Measurements from ENCODE around the gene HBD.
"Not testable (repeated sequence)": the region's sequence is repeated elsewhere in the genome, so short reads cannot be mapped to it uniquely, and the experiment has no call there.

The HBD gene

DNA sequence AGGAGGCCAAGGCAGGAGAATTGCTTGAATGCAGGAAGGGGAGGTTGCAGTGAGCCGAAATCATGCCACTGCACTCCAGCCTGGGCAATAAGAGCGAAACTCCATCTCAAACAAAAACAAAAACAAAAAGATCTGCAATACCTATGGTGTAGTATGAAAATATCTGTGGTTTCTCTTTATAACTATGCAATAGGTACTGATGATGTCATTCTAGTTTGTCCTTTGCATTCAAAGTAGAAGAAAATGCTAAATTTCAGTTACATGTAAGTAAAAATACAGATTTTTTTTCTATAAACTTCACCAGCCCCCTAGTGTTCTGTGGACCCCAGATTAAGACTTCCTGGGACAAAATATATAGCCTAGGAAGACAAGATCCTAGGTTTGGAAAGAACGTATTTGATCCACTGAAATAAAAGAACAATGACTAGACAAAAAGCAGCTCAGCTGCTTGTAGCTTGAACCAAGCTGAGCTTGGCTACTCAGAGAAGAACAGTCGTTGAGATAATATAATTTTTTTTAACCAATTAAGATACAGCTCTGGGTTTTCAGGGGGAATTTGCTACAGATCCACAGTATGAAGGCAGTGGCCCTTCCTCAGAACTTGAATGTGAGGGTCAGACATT lies 38.2 kb upstream of the HBD start:
- H3K9me3 ChIP-seq (replicated peaks; ENCODE audit: low read length) = no peaks in the 10 kb centered on the region
- no peak overlapping the region for H3K4me3 ChIP-seq (ENCODE audit: low read length)
- no peaks in the 10 kb centered on the region for H3K4me1 ChIP-seq (ENCODE audit: control insufficient read depth, insufficient read depth, low read length)
- H3K27me3 ChIP-seq (ENCODE audit: control insufficient read depth, insufficient read depth, low read length) = peaks cover 3% of the 10 kb centered on the region
- H3K4me2 ChIP-seq (ENCODE audit: low read length) = no peak overlapping the region
- H3K9ac ChIP-seq (ENCODE audit: low read depth, low read length) = no peak overlapping the region
- no peaks in the 10 kb centered on the region for H3K36me3 ChIP-seq (ENCODE audit: insufficient read depth, low read length)

- Histone ChIP-seq H3K4me3 (ENCODE audit: low read length) (no peak within 1 kb of the TSS), H3K36me3 (ENCODE audit: insufficient read depth, low read length) (no peaks in the 10 kb centered on the region), H3K9me3 (replicated peaks; ENCODE audit: low read length) (no peaks in the 10 kb centered on the region), H3K4me2 (ENCODE audit: low read length) (no peak within 1 kb of the TSS), H3K27me3 (ENCODE audit: control insufficient read depth, insufficient read depth, low read length) (peaks cover 3% of the 10 kb centered on the region), H3K4me1 (ENCODE audit: control insufficient read depth, insufficient read depth, low read length) (no peaks in the 10 kb centered on the region), H3K9ac (ENCODE audit: low read depth, low read length) (no peak within 1 kb of the TSS)
Observed at GRCh38 chr11:5269715-5270147, 35.4 kb upstream of the HBD start, which contains the start of gene HBE1. TSS of gene HBE1 (minus strand) at chr11:5269945. CDS start at chr11:5269890, 55 bp downstream.

DNA sequence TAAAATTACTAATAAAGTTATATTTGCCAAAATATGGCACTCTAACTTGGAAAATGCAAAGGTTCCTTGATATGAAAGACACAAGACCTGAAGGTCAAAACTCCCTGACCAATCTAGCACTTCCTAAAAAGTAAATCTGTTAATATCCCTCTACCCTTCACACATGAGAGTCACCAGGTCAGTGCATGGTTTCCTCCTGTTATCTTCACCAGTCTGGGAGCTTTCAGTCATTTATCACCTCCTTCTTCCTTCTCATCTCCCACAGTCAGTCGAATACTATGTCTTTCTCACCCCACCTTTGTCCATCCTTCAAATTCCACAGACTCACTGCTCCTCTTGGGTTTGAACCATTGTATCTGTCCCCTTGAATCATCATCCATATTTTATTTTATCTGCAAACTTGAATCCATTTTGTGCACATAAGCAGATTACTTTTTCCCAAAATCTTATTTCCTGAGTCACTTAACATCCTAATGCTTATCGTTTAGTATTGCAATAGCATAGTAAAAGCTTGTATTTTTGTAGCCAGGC lies 32.8 kb upstream of the HBD start:
- Histone ChIP-seq H3K4me3 (ENCODE audit: low read length) (no peak overlapping the region), H3K27me3 (ENCODE audit: control insufficient read depth, insufficient read depth, low read length) (peaks cover 5% of the 10 kb centered on the region), H3K9ac (ENCODE audit: low read depth, low read length) (no peak overlapping the region)

DNA sequence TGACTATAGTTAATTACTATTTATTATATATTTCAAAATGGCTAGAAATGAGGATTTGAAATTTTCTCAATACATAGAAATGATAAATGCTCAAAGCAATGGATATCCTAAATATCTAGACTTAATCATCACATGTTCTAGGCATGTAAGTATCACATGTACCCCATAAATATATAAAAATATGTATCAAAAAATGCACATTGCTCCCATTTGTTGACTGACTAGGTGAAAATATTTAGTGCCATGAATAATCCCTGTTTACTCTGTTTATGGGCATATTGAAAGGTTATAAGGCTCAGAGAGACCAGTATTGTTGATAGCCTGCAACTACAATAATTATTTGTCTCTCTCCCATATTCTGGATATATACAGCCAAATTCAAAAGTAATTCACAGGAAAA lies 32.3 kb upstream of the HBD start:
- Histone ChIP-seq H3K27me3 (ENCODE audit: control insufficient read depth, insufficient read depth, low read length) (peaks cover 5% of the 10 kb centered on the region), H3K9me3 (replicated peaks; ENCODE audit: low read length) (no peaks in the 10 kb centered on the region), H3K9ac (ENCODE audit: low read depth, low read length) (no peak overlapping the region), H3K36me3 (ENCODE audit: insufficient read depth, low read length) (no peaks in the 10 kb centered on the region), H3K4me1 (ENCODE audit: control insufficient read depth, insufficient read depth, low read length) (no peaks in the 10 kb centered on the region), H3K4me2 (ENCODE audit: low read length) (no peak overlapping the region), H3K4me3 (ENCODE audit: low read length) (no peak overlapping the region)

More for the DNA sequence above, 32.8 kb upstream of the HBD start:
- no peak overlapping the region for H3K4me2 ChIP-seq (ENCODE audit: low read length)
- H3K9me3 ChIP-seq (replicated peaks; ENCODE audit: low read length) = no peaks in the 10 kb centered on the region
- no peaks in the 10 kb centered on the region for H3K4me1 ChIP-seq (ENCODE audit: control insufficient read depth, insufficient read depth, low read length)
- no peaks in the 10 kb centered on the region for H3K36me3 ChIP-seq (ENCODE audit: insufficient read depth, low read length)

DNA sequence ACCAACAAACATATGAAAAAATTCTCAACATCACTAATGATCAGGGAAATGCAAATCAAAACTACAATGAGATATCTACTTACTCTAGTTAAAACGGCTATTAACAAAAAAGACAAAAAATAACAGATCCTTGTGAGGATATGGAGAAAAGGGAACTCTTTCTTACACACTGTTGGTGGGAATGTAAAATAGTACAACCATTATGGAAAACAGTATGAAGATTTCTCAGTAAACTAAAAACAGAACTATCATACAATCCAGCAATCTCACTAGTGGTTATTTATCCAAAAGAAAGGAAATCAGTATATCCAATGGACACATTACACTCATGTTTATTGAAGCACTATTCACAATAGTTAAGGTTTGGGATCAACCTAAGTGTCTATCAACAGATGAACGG lies 31.5 kb upstream of the HBD start:
- Histone ChIP-seq H3K4me2 (ENCODE audit: low read length) (no peak overlapping the region), H3K36me3 (ENCODE audit: insufficient read depth, low read length) (no peaks in the 10 kb centered on the region), H3K9me3 (replicated peaks; ENCODE audit: low read length) (no peaks in the 10 kb centered on the region), H3K4me1 (ENCODE audit: control insufficient read depth, insufficient read depth, low read length) (no peaks in the 10 kb centered on the region), H3K9ac (ENCODE audit: low read depth, low read length) (no peak overlapping the region), H3K4me3 (ENCODE audit: low read length) (no peak overlapping the region), H3K27me3 (ENCODE audit: control insufficient read depth, insufficient read depth, low read length) (peaks cover 5% of the 10 kb centered on the region)

GRCh38 chr11:5258543-5259262 lies 24.4 kb upstream of the HBD start:
- Histone ChIP-seq H3K9me3 (replicated peaks; ENCODE audit: low read length) (no peaks in the 10 kb centered on the region), H3K36me3 (ENCODE audit: insufficient read depth, low read length) (no peaks in the 10 kb centered on the region), H3K9ac (ENCODE audit: low read depth, low read length) (no peak overlapping the region), H3K27me3 (ENCODE audit: control insufficient read depth, insufficient read depth, low read length) (peaks cover 5% of the 10 kb centered on the region), H3K4me2 (ENCODE audit: low read length) (no peak overlapping the region), H3K4me3 (ENCODE audit: low read length) (no peak overlapping the region), H3K4me1 (ENCODE audit: control insufficient read depth, insufficient read depth, low read length) (no peaks in the 10 kb centered on the region)

- no peak overlapping the region for H3K4me2 ChIP-seq (ENCODE audit: low read length)
- peaks cover 6% of the 10 kb centered on the region for H3K27me3 ChIP-seq (ENCODE audit: control insufficient read depth, insufficient read depth, low read length)
- H3K36me3 ChIP-seq (ENCODE audit: insufficient read depth, low read length) = no peaks in the 10 kb centered on the region
- no peaks in the 10 kb centered on the region for H3K4me1 ChIP-seq (ENCODE audit: control insufficient read depth, insufficient read depth, low read length)
- no peak overlapping the region for H3K9ac ChIP-seq (ENCODE audit: low read depth, low read length)
- no peak overlapping the region for H3K4me3 ChIP-seq (ENCODE audit: low read length)
- H3K9me3 ChIP-seq (replicated peaks; ENCODE audit: low read length) = no peaks in the 10 kb centered on the region
Observed at GRCh38 chr11:5257296-5257695, 23.0 kb upstream of the HBD start.

DNA sequence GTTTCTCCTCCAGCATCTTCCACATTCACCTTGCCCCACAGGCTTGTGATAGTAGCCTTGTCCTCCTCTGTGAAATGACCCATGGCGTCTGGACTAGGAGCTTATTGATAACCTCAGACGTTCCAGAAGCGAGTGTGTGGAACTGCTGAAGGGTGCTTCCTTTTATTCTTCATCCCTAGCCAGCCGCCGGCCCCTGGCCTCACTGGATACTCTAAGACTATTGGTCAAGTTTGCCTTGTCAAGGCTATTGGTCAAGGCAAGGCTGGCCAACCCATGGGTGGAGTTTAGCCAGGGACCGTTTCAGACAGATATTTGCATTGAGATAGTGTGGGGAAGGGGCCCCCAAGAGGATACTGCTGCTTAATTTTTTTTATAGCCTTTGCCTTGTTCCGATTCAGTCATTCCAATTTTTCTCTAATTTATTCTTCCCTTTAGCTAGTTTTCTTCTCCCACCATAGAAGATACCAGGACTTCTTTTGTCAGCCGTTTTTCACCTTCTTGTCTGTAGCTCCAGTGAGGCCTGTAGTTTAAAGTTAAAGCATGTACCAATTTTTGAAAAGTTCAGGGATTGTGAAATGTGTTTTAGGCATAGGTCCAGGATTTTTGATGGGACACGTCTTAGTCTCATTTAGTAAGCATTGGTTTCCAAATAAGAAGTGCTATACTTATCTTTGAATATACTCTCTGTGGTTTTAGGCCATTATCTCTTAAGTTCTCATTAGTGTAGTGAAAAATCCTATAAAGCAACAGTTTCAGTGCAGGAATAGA lies 20.5 kb upstream of the HBD start, which contains the start of gene HBG2:
Gene HBG2 (minus strand): TSS at position 136 of the 768 bp plus-strand sequence. CDS start 53 bp downstream, at position 83.
- H3K4me3 ChIP-seq (ENCODE audit: low read length); H3K27me3 ChIP-seq (ENCODE audit: control insufficient read depth, insufficient read depth, low read length); H3K4me1 ChIP-seq (ENCODE audit: control insufficient read depth, insufficient read depth, low read length); H3K9ac ChIP-seq (ENCODE audit: low read depth, low read length); H3K9me3 ChIP-seq (replicated peaks; ENCODE audit: low read length); H3K4me2 ChIP-seq (ENCODE audit: low read length); H3K36me3 ChIP-seq (ENCODE audit: insufficient read depth, low read length): not testable (repeated sequence)

- H3K9me3 ChIP-seq (replicated peaks; ENCODE audit: low read length); H3K4me1 ChIP-seq (ENCODE audit: control insufficient read depth, insufficient read depth, low read length); H3K4me3 ChIP-seq (ENCODE audit: low read length); H3K9ac ChIP-seq (ENCODE audit: low read depth, low read length); H3K36me3 ChIP-seq (ENCODE audit: insufficient read depth, low read length); H3K4me2 ChIP-seq (ENCODE audit: low read length); H3K27me3 ChIP-seq (ENCODE audit: control insufficient read depth, insufficient read depth, low read length): not testable (repeated sequence)
Observed at GRCh38 chr11:5254023-5254422, 19.7 kb upstream of the HBD start.

- H3K9ac ChIP-seq (ENCODE audit: low read depth, low read length); H3K9me3 ChIP-seq (replicated peaks; ENCODE audit: low read length); H3K4me1 ChIP-seq (ENCODE audit: control insufficient read depth, insufficient read depth, low read length); H3K27me3 ChIP-seq (ENCODE audit: control insufficient read depth, insufficient read depth, low read length); H3K4me2 ChIP-seq (ENCODE audit: low read length); H3K36me3 ChIP-seq (ENCODE audit: insufficient read depth, low read length); H3K4me3 ChIP-seq (ENCODE audit: low read length): not testable (repeated sequence)
Observed at GRCh38 chr11:5253440-5253839, 19.2 kb upstream of the HBD start.

DNA sequence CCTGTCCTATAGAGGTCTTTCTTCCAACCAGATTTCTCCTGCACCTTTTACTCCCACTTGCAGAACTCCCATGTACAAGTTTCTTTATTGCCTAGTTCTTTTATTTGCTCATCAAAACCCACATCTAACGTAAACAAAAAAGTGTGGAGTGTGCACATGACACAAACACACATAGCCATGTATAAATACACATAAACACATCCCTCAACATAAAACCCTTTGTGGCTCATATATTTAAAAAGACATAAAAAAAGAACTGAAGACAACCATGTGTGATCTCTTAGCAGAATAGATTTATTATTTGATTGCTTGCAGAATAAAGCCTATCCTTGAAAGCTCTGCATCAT lies 18.6 kb upstream of the HBD start:
- Histone ChIP-seq H3K9me3 (replicated peaks; ENCODE audit: low read length) (no peaks in the 10 kb centered on the region), H3K4me3 (ENCODE audit: low read length) (no peak overlapping the region), H3K4me1 (ENCODE audit: control insufficient read depth, insufficient read depth, low read length) (no peaks in the 10 kb centered on the region), H3K4me2 (ENCODE audit: low read length) (no peak overlapping the region), H3K9ac (ENCODE audit: low read depth, low read length) (no peak overlapping the region), H3K36me3 (ENCODE audit: insufficient read depth, low read length) (no peaks in the 10 kb centered on the region), H3K27me3 (ENCODE audit: control insufficient read depth, insufficient read depth, low read length) (peaks cover 3% of the 10 kb centered on the region)
